Fibroblast of the conjunctiva (primary cell): ENCODE measurements around the gene RAB40B.

Experiments
- DNase-seq: peaks from one replicate; pipeline ENCODE4 v3.0.0-alpha.2; 2010; ENCODE audit warnings: low read depth

RAB40B gene

DNA sequence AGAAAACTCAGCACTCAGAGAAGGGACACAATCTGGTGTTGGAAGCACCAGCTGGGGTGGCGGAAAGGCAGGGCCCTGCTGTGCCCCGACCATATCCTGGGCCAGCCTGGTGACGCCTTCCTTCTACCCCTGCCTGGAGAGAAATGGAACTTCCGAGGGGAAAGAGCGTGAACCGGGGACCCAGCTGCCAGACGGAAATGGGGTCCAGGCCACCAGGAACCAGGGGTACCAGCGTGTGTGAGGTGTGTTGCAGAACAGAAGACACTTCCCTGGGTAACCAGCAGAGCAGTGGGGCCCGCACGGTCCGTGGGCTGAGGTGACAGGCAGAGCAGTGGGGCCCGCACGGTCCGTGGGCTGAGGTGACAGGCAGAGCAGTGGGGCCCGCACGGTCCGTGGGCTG is 6.8 kb downstream of the RAB40B start:
- DNase-seq: no peak

DNA sequence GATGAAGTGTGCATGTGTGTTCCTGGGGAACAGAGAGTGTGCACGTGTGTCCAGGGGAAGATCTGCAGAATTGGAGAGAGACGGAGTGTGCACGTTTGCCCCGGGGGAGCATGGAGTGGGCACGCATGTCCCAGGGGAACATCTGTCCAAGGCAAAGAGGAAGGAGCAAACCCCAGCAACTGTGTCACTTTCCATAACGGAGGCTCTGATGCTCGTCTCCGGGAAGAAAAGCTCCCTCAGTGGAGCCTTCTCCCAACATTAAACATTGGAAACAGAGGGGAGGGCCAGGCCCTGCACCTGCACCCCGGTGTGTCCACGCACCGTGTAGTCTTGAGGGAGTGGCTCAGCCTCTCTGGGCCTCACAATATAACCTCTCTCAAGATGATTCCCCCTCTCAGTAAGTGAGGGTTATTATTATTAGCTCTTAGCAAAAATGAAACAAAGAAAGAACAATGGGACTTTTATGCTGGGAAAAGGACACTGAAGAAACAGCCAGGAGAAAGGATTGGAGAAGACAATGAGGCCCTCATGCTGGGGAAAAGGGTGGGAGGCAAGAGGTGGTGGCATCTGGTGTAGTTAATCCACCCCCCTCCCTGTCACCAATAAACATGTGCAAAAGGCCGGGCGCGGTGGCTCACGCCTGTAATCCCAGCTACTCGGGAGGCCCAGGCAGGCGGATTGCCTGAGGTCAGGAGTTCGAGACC is 7.6 kb downstream of the RAB40B start:
- DNase-seq: no peak

DNA sequence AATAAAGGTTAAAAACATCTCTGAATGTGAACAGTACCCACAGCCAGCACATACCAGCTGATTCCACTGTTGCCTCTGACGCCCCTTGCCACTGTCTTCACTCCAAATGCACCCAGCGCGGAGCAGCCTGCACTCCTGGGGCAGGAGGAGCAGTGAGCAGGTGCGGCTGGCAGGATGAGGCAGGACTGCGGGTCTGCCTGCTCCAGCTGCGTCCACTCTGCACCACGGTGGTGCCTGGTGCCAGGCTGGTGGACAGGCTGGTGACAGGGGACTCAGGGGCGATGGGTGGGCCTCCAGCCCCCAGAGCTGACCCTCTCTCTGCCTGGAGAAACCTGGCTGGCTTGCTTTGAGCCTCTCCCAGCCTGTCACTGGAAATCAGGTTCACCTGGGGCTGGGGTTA is 9.4 kb downstream of the RAB40B start:
- DNase-seq: no peak

DNA sequence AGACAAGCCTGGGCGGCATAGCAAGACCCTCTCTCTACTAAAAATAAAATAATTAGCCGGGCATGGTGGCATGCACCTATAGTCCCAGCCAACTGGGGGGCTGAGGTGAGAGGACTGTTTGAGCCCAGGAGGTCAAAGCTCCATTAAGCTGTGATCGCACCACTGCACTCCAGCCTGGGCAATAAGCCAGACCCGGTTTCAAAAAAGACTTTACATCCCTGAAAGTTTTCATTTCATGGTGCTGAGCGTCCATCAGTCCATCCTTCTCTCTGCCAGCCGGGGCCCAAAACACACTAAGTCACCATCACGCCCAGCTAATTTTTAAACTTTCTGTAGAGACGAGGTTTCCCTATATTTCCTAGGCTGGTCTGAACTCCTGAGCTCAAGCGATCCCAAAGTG is 10.6 kb downstream of the RAB40B start:
- DNase-seq: no peak

DNA sequence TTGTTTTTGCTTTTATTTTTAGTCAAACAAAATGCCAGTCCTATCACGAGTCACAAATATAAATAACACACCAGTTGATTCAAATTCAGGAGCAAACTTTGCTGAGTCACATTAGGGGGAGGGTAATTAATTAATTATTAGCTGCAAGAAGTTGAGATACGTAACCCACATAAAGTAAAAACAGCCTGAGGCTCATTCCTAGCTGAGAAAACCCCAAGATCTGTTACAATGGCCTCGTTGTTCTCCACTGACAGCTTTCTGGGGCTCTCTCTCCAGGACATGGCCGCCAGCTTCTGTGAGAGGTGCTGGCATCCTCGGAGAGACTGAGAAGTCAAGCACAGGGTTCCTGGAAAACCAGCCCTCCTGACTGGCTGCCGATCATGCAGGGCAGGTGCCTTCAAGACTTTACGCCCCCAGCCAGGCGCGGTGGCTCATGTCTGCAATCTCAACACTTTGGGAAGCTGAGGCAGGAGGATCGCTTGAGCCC is 11.1 kb downstream of the RAB40B start:
- no peak for DNase-seq

DNA sequence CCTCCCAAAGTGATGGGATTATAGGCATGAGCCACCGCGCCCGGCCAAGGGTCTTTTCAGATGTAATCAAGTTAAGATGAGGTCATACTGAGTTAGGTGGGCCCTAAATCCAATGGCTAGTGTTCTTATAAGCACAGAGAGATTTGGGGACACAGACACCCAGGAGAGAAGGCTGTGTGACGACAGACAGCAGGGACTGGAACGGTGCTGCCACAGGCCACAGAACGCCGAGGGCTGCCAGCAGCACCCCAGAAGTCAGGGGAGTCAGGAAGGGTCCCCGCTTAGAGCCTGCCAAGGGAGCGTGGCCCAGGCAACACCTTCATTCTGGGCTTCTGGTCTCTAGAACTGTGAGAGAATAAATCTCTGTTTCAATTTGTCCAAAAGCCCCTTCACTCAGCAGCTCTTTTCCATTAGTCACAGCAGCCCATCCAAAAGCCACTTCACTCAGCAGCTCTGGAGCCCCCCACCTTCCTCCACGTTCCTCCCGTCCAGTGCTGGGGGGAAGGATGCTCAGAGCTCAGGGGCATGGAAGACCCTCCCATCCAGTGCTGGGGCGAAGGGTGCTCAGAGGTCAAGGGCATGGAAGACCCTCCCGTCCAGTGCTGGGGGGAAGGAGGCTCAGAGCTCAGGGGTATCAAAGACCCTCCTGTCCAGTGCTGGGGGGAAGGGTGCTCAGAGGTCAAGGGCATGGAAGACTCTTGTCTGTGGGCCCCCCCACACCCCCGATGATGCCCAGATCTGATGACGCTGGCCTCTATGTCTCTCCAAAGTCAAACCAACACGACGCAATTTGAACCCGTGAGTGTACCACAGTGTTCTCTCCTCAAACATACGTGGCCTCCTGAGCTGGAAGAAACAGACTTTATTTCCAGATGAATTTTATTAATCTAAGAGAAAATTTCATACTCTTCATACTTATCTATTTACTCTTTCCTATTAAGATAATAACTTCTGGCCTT is 11.9 kb downstream of the RAB40B start:
- DNase-seq: no peak

DNA sequence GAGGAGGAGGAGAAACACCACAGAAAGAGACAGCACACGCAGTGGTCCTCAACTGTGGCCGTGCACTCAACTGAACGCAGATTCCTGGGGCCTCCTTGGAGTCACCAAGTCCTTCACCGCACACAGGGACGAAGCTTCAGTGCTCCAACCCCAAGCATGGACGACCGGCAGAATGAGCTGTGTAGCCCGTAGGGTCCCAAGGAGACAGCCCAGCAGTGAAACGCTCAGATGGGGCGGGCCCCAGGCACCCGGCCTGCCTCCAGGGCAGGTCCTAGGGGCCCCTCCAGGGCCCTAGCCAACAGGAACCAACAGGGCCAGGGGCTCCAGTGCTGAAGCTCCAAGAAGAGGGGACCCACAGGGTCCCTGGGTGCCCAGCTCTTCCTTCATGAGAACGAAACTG is 13.2 kb downstream of the RAB40B start:
- DNase-seq: no peak

DNA sequence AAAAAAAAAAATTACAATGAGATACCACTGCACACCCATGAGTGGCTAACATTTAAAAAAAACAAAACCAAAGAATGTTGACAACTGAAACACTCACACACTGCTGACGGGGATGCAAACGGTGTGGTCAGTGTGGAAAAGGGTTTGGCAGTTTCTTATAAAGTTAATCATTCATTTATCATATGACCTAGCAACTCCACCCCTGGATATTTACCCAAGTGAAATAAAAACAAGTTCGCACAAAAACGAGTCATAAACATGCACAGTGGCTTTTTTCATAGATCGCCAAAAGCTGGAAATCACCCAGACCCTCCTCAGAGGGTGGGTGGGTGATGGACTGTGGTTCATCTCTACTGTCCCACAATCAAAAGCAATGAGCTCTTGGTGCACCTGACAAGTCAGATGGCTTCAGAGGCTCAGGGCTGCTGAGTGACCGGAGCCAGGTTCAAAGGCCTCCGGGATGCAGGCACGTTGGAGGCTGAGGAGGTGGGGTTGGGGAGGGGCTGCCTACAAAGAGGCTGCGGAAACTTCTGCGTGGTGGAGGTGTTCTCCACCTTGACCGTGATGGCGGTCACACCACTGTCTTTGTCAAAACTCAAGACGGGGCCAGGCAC is 14.2 kb downstream of the RAB40B start:
- no peak for DNase-seq

DNA sequence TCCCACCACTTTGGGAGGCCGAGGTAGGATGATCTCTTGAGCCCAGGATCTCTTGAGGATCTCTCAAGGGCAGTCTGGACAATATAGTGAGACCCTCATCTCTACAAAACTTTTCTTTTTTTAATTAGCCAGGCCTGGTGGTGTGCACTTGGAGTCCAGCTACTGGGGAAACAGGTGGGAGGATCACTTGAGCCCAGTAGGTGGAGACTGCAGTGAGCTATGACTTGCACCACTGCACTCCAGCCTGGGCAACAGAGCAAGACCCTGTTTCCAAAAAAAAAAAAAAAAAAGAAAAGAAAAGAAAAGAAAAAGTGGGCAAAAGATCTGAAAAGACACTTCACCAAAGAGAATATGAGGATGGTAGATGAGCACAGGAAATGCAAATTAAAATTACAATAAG is 15.0 kb downstream of the RAB40B start:
- no peak for DNase-seq

DNA sequence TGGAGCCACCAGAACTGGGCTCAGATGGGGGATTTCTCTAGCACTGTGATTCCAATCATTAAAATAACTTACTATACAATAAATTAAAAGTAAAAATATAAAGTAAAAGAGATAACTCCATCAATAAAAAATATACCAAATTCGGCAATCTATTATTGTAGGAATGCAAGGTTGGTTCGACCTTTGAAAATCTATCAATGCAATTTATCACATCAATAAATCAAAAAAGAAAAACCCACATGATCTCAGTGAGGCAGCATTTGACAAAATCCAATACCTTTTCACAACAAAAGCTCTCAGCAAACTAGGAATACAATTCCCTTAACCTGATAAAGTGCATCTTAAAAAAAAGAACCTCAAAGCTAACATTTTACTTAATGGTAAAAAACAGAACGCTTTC is 17.0 kb downstream of the RAB40B start:
- no peak for DNase-seq

DNA sequence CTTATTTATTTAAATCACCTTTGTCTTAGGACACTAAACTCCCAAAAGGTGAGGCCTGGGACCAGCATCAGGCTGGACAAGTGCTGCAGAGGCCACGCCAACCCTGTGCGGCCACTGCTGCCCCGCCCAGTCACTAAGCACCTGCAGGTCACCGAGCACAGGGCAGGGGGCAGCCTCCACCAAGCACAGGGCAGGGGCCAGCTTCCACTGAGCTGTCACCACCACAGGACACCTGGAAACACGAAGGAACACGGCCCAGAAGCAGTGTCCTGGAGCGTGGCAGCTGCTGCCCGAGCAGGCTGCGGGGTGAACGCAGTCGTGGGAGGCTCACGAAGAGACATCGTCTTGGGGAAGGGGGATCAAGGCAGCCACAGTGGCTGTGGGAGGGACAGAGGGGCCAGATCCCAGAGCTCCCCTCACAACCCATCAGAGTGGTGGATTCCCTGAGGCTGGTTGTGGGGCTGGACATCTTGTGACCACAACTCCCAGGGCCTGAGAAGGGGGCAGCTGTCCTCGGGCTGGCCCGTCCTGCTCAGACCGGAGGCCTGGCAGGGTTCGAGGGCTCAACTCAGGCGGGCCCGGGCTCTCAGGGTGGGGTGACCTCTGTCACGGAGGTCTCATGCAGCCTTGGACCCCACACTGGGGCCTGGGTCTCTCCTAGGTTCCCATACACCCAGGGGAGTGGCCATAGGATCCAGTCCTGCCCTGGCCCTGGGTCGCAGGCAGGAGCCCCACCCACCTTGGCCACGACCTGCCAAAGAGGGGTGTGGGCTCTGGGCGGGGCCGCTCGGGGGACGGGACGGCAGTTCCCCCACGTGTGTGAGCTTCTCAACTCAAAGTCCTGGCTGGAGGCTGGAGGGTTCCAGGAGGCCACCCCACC is 18.7 kb downstream of the RAB40B start:
- no peak for DNase-seq

DNA sequence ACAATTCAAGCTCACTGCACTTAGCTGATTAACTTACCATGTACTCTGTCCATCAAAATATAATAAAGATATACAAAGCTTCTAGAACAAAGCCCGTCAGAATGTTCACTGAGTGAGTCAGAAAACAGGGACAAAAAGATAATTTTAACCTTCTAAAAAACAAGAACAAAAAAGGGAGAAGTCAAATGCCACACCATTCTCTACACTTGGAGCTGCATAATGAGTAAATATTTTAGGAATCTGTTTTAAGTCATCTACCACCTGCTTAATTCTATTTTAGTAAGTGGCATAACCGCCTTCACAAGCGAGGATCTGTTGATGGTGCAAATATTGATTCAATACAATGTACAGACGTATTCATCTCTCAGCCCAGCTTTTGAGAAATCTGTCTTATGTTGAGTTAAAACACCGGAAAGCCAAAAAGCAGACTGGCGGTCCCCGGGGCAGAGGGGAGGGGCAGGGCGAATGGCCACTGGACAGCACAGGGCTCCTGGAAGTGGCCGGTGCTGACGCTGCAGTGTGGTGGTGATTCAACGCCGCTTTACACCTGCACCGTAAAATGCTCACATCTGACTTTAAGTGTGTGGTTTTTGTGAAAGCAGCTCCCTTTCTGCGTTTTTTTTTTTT is 20.1 kb downstream of the RAB40B start:
- DNase-seq: no peak

DNA sequence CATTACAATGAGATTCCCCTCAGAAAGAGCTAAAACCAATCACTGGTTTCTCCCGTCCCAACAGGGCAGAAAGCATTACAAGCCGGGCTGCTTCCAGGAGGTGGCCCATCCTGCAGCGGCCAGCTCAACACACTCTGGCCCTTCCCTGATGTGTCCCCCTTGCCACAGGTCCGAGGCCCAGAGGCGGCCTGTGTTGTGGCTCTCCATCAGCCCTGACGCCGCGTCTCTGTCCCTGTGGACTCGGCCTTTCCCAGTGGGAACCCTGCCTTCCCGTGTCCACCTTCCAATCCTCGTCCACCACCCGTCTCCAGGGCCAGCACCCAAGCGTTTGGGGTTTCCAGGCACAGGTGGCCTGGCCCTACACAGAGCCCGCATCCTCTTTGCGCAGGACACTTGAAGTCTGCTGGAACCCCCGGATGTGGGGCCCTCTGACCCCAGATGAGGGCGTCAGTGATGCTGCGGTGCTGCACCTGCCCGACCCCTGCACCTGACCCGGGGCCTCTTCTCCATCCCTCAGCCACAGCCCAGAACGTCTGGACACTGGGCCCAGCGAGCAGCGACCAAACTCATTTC is 21.1 kb downstream of the RAB40B start:
- no peak for DNase-seq

DNA sequence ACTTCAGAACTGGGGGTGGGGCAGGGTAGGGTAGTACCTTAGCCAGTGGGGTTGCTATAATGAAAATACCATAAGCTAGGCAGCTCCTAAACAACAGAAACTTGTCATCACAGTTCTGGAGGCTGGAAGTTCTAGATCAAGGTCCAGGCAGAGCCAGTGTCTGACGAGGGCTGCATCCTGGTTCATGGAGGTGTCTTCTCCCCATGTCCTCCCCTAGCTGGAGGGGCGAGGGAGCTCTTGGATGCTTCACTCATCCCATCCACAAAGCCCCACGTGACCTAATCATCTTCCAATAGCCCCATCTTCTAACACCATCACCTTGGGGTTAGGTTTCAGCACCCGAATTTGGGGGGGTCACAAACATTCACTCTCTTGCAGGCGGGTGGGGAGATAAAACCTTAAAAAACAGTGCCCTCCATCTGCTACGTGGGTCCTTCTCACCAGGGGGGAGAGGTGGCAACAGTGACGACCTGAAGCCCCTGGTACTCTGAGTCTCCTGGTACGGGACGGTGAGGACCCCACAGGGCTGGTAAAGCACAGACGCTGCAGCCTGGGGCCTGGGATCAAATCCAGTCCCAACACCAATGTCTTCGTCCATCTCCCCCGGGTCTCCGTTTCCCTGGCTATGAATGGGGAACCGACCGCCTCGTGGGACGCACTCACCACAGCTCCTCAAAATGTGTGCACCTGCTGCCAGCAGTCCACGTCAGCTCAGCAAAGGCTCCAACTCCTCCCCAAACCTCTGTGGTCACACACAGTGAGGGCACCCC is 22.8 kb downstream of the RAB40B start:
- no peak for DNase-seq

DNA sequence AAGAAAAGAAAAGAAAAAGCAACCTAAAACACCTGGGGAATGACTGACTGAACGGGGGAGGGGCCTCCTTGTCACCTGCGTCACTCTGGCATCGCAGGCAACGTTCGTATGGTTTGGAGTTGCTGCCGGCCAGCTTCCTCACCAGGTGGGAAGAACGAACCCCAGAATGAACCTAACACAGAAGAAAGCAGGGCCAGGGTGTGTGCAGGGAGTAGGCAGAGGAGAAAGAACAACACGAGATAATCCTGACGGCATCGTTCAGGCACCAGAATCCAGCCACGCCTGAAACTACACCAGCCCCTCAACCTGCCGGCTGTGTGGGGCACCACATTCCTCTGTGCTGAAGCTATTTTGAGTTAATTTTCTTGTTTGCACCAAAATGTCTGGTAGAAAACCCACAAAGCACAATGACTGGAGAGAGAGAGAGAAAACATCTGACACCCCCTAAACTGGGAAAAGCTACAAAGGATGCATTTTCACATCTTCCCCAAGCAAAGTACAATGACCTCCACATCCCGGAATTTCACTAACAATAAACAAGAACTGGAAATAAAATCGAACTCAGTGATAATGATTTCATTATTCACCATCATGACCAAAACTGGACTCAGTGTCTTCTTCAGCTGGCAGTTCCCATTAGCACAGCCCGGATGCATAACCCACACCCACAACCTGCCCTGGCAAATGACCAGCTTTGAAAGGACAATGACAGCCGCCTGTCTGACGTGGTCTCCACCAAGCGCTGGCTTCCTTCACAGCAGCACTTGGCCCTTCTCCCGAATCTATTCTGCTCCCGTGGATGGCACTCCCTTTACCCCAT is 23.6 kb downstream of the RAB40B start:
- no peak for DNase-seq

DNA sequence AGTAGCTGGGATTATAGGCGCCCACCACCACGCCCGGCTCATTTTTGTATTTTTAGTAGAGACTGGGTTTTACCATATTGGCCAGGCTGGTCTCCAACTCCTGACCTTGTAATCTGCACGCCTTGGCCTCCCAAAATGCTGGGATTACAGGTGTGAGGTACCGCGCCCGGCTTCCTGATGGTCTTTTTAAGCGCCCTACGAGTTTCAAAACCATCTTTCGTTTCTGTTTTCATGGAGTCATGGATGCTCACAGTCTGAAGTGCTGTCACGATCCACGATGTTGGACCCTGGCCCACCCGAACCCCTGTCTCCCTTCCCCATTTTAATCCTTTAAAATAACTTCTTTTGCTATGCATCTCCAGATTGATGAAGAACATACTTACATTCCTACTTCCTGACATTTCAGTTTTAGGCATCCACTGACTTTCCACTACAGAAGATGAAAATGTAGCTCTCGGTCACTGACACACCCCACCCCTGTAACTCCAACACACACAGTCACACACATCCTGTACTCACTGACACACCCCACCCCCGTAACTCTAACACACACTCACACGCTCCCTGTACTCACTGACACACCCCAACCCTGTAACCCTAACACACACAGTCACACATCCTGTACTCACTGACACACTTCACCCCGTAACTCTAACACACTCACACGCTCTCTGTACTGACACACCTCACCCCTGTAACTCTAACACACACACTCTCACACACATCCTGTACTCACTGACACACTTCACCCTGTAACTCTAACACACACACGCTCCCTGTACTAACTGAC is 27.6 kb downstream of the RAB40B start:
- no peak for DNase-seq

DNA sequence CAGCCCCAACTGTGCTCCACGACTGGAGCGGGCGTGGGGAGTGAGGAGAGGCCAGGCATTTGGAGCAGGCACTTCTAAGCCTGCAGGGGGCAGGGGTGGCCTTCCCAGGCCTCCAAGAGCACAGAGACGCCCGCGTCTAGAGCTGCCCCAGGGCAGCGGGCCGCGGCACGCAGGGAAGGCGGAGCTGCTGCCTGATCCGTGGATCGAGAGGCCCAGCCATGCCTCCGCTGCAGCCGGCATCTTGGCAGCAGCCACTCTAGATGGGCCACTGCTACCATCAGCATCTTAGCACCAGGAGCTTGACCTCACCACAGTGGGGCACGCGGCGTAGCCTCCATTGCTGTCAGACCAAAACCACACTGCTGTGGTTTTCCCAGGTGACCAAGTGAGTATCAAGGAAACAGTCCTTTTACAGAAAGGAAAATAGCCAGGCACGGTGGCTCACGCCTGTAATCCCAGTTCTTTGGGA is 29.8 kb downstream of the RAB40B start:
- DNase-seq: peak; percentile 39

DNA sequence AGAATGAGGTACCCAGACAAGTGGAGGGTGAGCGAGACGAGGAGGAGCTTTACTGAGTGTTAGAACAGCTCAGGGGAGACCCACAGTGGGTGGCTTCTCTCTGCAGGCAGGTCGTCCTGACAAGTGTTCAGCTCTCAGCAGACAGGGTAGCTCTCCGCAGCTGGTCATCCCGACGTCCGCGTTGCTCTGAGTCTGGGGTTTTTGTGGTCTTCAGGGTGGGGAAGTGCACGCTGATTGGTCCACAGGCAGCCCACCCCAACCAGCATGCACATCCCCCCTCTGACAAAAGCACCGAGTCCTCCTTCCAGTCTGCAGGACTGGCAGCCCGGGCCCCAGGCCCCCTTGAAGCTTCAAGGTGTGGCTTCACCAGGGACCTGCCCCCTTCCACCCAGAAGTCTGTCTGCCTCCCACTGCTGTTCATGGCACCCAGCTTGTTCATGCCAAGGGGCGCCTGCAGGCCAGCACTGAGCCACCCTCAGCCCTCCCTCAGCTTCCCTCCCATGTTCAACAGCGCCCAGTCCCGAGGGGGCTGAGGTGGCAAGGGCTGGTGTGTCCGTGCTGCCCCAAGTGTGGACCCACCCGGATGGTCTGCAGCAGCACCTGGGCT is 30.4 kb downstream of the RAB40B start:
- no peak for DNase-seq
